ENCODE measurements around the gene ASTN2.
"Not testable (repeated sequence)": the region's sequence is repeated elsewhere in the genome, so short reads cannot be mapped to it uniquely, and the experiment has no call there.

GRCh38 chr9:116830321-116830720, 584.5 kb downstream of the ASTN2 start:
- not testable (repeated sequence) for TF ChIP-seq CTCF, POLR2A (IDR thresholded peaks at IDR 0.05)

All from lower leg skin (tissue), 3 donors.